Measurements from ENCODE around the gene NDUFB4.

GRCh38 chr3:120552184-120553172 is 43.7 kb upstream of the NDUFB4 start:
- TF ChIP-seq CTCF (IDR thresholded peaks at IDR 0.05) (no peak), POLR2A (IDR thresholded peaks at IDR 0.05) (no peak)

Data from lower leg skin (tissue), 3 donors.